Thoracic aorta (tissue), 2 donors: ENCODE data around the gene METTL26. TPM values are rescaled to one million over a fixed set of nuclear protein-coding genes. Genes with fewer than 3 reads are reported as not detected.

Experiments
- ATAC-seq: fragments of 150-250 bp; one replicate; pipeline ENCODE4 v1.8.0; 2017; ENCODE audit warnings: low read depth; ENCODE audit not compliant: insufficient number of reproducible peaks, low FRiP score
- DNase-seq: peaks from one replicate; pipeline ENCODE4 v3.0.0-alpha.2; 2020; ENCODE audit warnings: low spot score
- H3K27ac ChIP-seq, 2 donors: fragments of 200-600 bp; sonication (generic); 1 replicate in 1 of 2; 2 replicates in 1 of 2; pipeline ENCODE4 v1.5.1; 2016; ENCODE audit warnings: mild to moderate bottlenecking in 2 of 2, moderate library complexity in 2 of 2
- H3K27me3 ChIP-seq: fragments of 200-600 bp; sonication (generic); replicated peaks from 2 replicates; pipeline ENCODE4 v1.6.0; 2016; ENCODE audit warnings: mild to moderate bottlenecking; ENCODE audit not compliant: insufficient read depth
- H3K36me3 ChIP-seq: fragments of 200-600 bp; sonication (generic); one replicate; pipeline ENCODE4 v1.5.1; 2016
- H3K4me1 ChIP-seq, 2 donors: fragments of 200-600 bp; sonication (generic); 1 replicate in 1 of 2; 2 replicates in 1 of 2; pipeline versions ENCODE4 v1.5.1 to v1.6.0; 2016; ENCODE audit warnings: low read depth in 2 of 2, mild to moderate bottlenecking in 1 of 2; ENCODE audit not compliant: control insufficient read depth in 1 of 2
- H3K4me3 ChIP-seq: fragments of 200-600 bp; sonication (generic); 2 replicates; pipeline ENCODE4 v1.5.1; 2016; ENCODE audit warnings: mild to moderate bottlenecking
- H3K9me3 ChIP-seq: fragments of 200-600 bp; sonication (generic); 2 replicates; pipeline ENCODE4 v1.5.1; 2016
- total RNA-seq, 2 donors: library from RNA; depleted of rRNA; stranded (reverse); fragments of >200 nt; gene quantifications; one replicate each; pipeline versions ENCODE4 v1.1.0 to v1.2.3, GENCODE V29; 2016
- TF ChIP-seq, protein P1 (sequence below): fragments of 200-600 bp; sonication (generic); IDR thresholded peaks from one replicate; pipeline ENCODE4 v1.5.1; 2019; ENCODE audit warnings: antibody characterized with exemption

The METTL26 gene
- total RNA-seq, 2 donors from 2014 or later = 83.4 to 217 TPM

- TF ChIP-seq, protein P1, sequence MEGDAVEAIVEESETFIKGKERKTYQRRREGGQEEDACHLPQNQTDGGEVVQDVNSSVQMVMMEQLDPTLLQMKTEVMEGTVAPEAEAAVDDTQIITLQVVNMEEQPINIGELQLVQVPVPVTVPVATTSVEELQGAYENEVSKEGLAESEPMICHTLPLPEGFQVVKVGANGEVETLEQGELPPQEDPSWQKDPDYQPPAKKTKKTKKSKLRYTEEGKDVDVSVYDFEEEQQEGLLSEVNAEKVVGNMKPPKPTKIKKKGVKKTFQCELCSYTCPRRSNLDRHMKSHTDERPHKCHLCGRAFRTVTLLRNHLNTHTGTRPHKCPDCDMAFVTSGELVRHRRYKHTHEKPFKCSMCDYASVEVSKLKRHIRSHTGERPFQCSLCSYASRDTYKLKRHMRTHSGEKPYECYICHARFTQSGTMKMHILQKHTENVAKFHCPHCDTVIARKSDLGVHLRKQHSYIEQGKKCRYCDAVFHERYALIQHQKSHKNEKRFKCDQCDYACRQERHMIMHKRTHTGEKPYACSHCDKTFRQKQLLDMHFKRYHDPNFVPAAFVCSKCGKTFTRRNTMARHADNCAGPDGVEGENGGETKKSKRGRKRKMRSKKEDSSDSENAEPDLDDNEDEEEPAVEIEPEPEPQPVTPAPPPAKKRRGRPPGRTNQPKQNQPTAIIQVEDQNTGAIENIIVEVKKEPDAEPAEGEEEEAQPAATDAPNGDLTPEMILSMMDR = no peak
- no peaks in the 10 kb centered on the region for H3K9me3 ChIP-seq
- no peak overlapping the region for H3K27ac ChIP-seq
- H3K4me3 ChIP-seq = peak overlapping the region; percentile 95
- ATAC-seq (no peak), DNase-seq (no peak)
- H3K36me3 ChIP-seq = no peaks in the 10 kb centered on the region
- H3K27me3 ChIP-seq = no peaks in the 10 kb centered on the region
- peaks cover 19 to 47% of the 10 kb centered on the region in 2 donors for H3K4me1 ChIP-seq
Observed at GRCh38 chr16:591231-591630, 44.9 kb downstream of the METTL26 start.

- no peak for DNase-seq
- no peaks in the 10 kb centered on the region for H3K27me3 ChIP-seq
- H3K9me3 ChIP-seq = no peaks in the 10 kb centered on the region
- H3K4me3 ChIP-seq = peak overlapping the region; percentile 95
- ATAC-seq = no peak
- H3K27ac ChIP-seq = peak overlapping the region in 1 of 2 donors; percentile 74
- TF ChIP-seq, protein P1 = no peak
- H3K4me1 ChIP-seq = peaks cover 19 to 47% of the 10 kb centered on the region in 2 donors
- H3K36me3 ChIP-seq = no peaks in the 10 kb centered on the region
Observed at GRCh38 chr16:590815-591200, 45.3 kb downstream of the METTL26 start.

- Histone ChIP-seq H3K4me1 (peaks cover 19 to 47% of the 10 kb centered on the region in 2 donors), H3K4me3 (peak overlapping the region; percentile 95), H3K27me3 (no peaks in the 10 kb centered on the region), H3K36me3 (no peaks in the 10 kb centered on the region), H3K9me3 (no peaks in the 10 kb centered on the region), H3K27ac (peak overlapping the region; percentile 73 to 74)
- DNase-seq (no peak), ATAC-seq (no peak)
- TF ChIP-seq, protein P1 = no peak
Observed at GRCh38 chr16:590188-590814, 45.8 kb downstream of the METTL26 start.

GRCh38 chr16:589658-590187 lies 46.4 kb downstream of the METTL26 start, which contains the start of gene RAB40C:
RAB40C (plus strand) TSS chr16:590066; CDS start chr16:590292, 226 bp downstream.
- ATAC-seq (peak; percentile 86), DNase-seq (peak; percentile 95)
- Histone ChIP-seq H3K4me1 (peaks cover 19 to 47% of the 10 kb centered on the region in 2 donors), H3K27ac (peak within 1 kb of the TSS; percentile 90 to 98), H3K27me3 (no peaks in the 10 kb centered on the region), H3K4me3 (peak within 1 kb of the TSS; percentile 98), H3K9me3 (no peaks in the 10 kb centered on the region), H3K36me3 (no peaks in the 10 kb centered on the region)
- TF ChIP-seq, protein P1 = no peak

DNA sequence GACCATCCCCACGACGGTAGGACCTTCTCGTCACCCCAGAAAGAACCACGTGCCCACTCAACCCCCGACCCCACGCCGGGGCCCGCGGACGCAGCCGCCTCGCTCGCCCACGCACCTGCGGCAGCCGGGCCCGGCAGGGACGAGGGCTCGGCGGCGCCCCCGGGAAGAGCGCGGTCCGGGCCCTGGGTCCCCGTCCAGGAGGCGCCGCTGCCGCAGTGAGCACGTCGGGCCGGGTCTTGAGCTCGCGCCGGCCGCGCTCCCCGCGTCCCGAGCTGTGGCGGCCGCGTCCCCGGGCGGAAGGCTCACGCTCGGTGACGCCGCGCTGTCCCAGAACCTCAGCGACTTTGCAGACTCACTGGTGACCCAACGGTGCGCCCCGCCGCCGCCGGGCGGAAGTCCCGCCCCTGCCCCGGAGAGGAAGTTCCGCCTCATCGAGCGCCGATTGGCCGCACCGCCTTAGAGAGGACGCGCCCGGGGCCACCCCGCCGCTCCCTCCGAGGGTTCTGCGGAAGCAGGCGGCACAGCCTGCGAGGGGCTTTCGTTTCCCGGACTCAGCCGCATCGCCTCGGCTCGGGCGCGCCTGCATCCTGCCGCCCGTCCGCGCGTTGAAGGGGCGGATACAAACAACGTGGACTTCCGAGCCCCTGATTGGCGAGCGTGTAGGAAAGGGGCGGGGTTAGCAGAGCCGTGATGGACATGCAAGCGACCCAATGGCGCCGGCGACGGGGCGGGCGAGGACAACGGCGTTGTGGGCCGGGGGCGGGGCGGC lies 47.0 kb downstream of the METTL26 start:
- Histone ChIP-seq H3K9me3 (no peaks in the 10 kb centered on the region), H3K27ac (peak overlapping the region; percentile 90 to 98), H3K36me3 (no peaks in the 10 kb centered on the region), H3K27me3 (no peaks in the 10 kb centered on the region), H3K4me3 (peak overlapping the region; percentile 98), H3K4me1 (peaks cover 19 to 47% of the 10 kb centered on the region in 2 donors)
- TF ChIP-seq, protein P1 = no peak
- DNase-seq (peak; percentile 84), ATAC-seq (peak; percentile 90)
